Fibroblast of villous mesenchyme (primary cell): ENCODE data around the gene SRGAP3. TPM values are rescaled to one million over a fixed set of nuclear protein-coding genes. Genes with fewer than 3 reads are reported as not detected.

Source experiments
- DNase-seq: peaks from one replicate; pipeline ENCODE4 v3.0.0-alpha.2; 2010; ENCODE audit warnings: low read depth
- H3K4me3 ChIP-seq: 2 replicates; pipeline ENCODE4 v1.5.1; 2011; ENCODE audit warnings: low read depth, mild to moderate bottlenecking, low read length
- CTCF ChIP-seq: IDR thresholded peaks from 2 replicates; pipeline ENCODE4 v1.5.1; 2012; ENCODE audit warnings: low read depth, mild to moderate bottlenecking, low read length; ENCODE audit not compliant: insufficient read depth
- total RNA-seq: library from RNA; depleted of rRNA; stranded (reverse); fragments of >200 nt; gene quantifications from 2 replicates; pipeline ENCODE4 v1.2.3, GENCODE V29; 2012

Gene SRGAP3
- total RNA-seq, 1 donor = 3.5 TPM

- no peak for TF ChIP-seq CTCF
- DNase-seq = no peak
- no peak overlapping the region for H3K4me3 ChIP-seq
Observed at GRCh38 chr3:8984081-8984480, 265.4 kb downstream of the SRGAP3 start.

- no peak for DNase-seq
- no peak for TF ChIP-seq CTCF
- H3K4me3 ChIP-seq = no peak overlapping the region
Observed at GRCh38 chr3:8983591-8983990, 265.9 kb downstream of the SRGAP3 start.

- H3K4me3 ChIP-seq = no peak overlapping the region
- no peak for TF ChIP-seq CTCF
- no peak for DNase-seq
Observed at GRCh38 chr3:8983026-8983425, 266.4 kb downstream of the SRGAP3 start.

- DNase-seq = peak; percentile 81
- no peak overlapping the region for H3K4me3 ChIP-seq
- TF ChIP-seq CTCF = no peak
Observed at GRCh38 chr3:8982509-8982908, 266.9 kb downstream of the SRGAP3 start.

- H3K4me3 ChIP-seq = no peak overlapping the region
- DNase-seq = no peak
- TF ChIP-seq CTCF = no peak
Observed at GRCh38 chr3:8981700-8982099, 267.7 kb downstream of the SRGAP3 start.

GRCh38 chr3:8981296-8981695 lies 268.1 kb downstream of the SRGAP3 start:
- DNase-seq = no peak
- H3K4me3 ChIP-seq = no peak overlapping the region
- TF ChIP-seq CTCF = no peak

- DNase-seq = no peak
- no peak for TF ChIP-seq CTCF
- no peak overlapping the region for H3K4me3 ChIP-seq
Observed at GRCh38 chr3:8980756-8981257, 268.6 kb downstream of the SRGAP3 start.
